Tongue (tissue), 2 donors: ENCODE results near the gene KYAT1. TPM values are rescaled to one million over a fixed set of nuclear protein-coding genes. Genes with fewer than 3 reads are reported as not detected.
"Not testable (repeated sequence)": the region's sequence is repeated elsewhere in the genome, so short reads cannot be mapped to it uniquely, and the experiment has no call there.

Source experiments
- DNase-seq: peaks from one replicate; pipeline ENCODE4 v3.0.0-alpha.2; 2015
- total RNA-seq: library from RNA; depleted of rRNA; stranded (reverse); fragments of >200 nt; gene quantifications from one replicate; pipeline ENCODE4 v1.2.3, GENCODE V29; 2014

The KYAT1 gene
- total RNA-seq, 1 donor from 2014 or later = 7.3 TPM

DNA sequence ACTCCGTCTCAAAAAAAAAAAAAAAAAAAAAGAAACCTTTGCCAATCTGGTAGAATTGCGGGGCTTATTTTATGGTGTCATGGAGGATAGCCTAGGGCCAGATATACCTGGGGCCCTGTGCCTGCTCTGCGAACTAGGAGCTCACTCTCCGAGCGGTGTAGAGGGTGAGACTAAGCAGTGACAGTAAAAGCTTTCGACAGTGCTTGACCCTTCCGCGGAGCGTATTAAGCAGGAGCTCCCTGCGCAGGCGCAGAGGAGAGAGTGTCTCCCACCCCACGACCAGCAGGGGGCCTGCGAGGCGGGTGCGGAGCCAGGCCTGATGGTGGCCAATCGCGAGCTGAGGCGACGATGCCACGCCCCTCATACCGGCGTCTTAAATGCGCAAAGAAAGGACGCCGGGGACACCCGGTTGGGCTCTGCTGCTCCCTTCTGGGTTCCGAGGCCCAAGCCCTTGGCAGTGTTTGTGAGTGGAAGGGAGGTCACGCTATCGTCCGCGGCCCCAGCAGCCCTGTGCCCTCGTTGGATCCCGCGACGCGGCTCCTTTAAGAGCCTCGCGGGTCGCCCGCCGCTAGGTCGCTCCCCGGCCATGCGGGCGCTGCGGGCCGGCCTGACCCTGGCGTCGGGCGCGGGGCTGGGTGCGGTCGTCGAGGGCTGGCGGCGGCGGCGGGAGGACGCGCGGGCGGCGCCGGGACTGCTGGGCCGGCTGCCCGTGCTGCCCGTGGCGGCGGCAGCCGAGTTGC is 63.5 kb downstream of the KYAT1 start, which contains the start of gene ENDOG:
ENDOG (plus strand) TSS at position 402 of the 740 bp plus-strand sequence; CDS start at position 587, 185 bp downstream.
- peak; percentile 99 for DNase-seq

DNA sequence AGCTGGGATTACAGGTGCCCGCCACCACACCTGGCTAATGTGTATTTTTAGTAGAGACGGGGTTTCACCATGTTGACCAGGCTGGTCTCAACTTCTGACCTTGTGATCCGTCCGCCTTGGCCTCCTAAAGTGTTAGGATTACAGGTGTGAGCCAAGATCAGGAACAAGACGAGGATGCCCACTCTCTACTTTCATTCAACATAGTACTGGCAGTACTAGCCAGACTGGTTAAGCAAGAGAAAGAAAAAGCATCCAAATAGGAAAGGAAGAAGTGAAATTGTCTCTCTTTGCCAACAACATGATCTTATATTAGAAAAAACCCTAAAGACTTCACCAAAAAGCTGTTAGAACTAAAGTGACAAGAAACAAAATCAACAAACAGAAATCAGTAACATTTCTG is 70.9 kb downstream of the KYAT1 start:
- DNase-seq = no peak

- no peak for DNase-seq
These were observed 71.9 kb downstream of the KYAT1 start for GRCh38 chr9:128809831-128810230.

- no peak for DNase-seq
These were observed 72.6 kb downstream of the KYAT1 start for GRCh38 chr9:128809036-128809599.

DNA sequence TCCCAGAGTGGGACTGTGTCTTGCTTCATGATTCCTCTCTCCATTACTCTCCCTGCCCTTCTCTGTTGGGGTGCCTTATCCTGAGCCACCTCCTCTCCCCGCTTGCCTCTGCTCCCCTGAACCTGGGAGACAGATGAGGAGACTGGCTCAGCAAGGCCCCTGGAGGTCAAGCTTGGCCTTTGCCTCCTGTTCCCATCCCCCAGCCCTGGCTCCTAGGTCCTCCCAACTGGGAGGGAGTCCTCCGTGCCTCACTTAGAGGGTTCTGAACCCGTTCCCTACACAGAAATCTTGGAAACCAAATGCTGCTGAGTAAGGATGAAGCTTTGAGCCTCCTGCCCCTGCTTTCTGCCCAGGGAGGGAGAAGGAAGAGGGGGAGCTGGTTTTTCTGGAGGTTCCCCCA is 73.2 kb downstream of the KYAT1 start:
- DNase-seq = no peak

- no peak for DNase-seq
These were observed 73.9 kb downstream of the KYAT1 start for GRCh38 chr9:128807827-128808226.

DNA sequence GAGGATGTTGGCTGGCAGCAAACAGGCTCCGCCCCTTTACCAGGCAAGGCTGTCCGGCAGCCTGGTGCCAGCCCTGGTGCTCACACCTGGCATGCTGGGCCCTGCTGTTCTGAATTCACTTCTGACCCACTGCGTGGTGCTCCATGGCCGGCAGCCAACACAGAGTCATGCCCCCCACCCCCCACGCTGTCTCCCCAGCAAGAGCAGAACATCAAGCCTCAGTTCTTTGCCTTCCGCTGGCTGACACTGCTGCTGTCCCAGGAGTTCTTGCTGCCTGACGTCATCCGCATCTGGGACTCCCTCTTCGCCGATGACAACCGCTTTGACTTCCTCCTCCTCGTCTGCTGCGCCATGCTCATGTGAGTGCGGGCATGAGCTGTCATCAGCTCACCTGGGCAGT is 76.1 kb downstream of the KYAT1 start:
- no peak for DNase-seq

GRCh38 chr9:128802482-128802881 is 79.3 kb downstream of the KYAT1 start:
- DNase-seq = no peak

GRCh38 chr9:128800061-128800460 is 81.7 kb downstream of the KYAT1 start:
- DNase-seq = no peak

DNA sequence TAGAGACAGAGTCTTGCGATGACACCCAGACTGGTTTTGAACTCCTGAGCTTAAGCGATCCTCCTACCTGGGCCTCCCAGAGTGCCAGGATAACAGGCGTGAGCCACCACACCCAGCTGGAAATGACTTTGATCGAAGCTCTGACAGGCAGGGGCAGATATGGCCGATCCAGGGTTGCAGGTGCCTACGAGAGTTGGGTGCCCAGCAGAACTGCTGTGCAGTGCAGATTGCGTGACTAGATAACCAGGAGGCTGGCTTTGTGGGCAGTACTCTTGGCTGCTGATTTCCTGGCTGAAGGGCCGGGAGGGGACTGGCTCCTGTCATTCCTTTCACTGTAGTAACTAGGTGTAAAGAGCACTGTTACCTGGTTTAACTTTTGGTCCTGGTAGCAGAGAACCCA is 82.9 kb downstream of the KYAT1 start:
- no peak for DNase-seq

DNA sequence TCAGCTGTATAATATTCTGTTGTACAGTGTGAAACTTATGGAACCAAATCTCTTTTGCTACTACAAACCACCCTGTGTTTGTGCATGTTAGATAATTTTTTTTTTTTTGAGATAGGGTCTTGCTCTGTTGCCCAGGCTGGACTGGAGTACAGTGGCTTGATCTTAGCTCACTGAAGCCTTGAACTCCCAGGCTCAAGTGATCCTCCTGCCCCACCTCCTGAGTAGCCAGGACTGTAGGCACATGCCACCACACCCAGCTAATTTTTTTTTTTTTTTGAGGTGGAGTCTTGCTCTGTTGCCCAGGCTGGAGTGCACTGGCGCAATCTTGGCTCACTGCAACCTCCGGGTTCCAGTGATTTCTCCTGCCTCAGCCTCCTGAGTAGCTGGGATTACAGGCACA is 86.8 kb downstream of the KYAT1 start:
- not testable (repeated sequence) for DNase-seq

- no peak for DNase-seq
These were observed 88.6 kb downstream of the KYAT1 start for GRCh38 chr9:128792978-128793686.

DNA sequence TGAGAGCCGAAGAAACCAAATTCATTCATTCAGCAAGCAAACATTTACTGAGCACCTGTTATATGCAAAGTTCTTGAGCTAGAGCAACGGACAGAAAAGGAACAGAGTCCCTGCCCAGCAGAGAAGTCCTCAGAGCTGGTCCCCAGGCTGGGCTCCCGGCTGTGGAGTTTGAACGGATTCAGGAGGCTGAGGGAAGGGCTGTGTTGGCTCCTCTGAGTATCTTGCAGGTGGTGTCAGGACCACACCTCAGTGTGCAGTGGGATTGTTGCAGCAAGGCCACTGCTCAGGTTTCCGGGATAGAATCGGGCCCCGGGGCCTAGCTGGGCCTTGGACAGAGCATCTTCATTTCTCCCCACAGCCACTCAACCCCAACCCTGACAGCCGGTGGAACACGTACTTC is 89.6 kb downstream of the KYAT1 start:
- DNase-seq = no peak

GRCh38 chr9:128790536-128790935 is 91.2 kb downstream of the KYAT1 start:
- no peak for DNase-seq

- DNase-seq = no peak
These were observed 93.3 kb downstream of the KYAT1 start for GRCh38 chr9:128788445-128788844.

GRCh38 chr9:128787659-128788058 is 94.1 kb downstream of the KYAT1 start:
- DNase-seq = peak; percentile 22

- DNase-seq = peak; percentile 93
These were observed 94.8 kb downstream of the KYAT1 start, which contains the start of gene TBC1D13 for GRCh38 chr9:128786681-128787601. Gene TBC1D13, plus strand, starts transcription at chr9:128787253. Its CDS starts 101 bp downstream, at chr9:128787354.

DNA sequence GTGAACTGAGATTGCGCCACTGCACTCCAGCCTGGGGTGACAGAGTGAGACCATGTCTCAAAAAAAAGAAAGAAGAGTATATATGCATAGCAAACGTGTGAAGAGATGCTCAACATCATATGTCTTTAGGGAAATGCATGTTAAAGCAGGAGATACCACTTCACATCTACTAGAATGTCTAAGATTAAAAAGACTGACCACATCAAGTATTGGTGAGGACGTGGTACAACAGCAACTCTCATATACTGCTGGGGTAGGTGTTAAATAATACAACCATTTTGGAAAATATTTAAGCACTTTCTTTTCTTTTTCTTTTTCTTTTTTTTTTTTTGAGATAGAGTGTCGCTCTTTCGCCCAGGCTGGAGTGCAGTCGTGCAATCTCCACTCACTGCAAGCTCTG is 96.3 kb downstream of the KYAT1 start:
- DNase-seq = no peak
